KMS-11 (cell line): Measurements from ENCODE around the gene PNMT.

Experiments
- H2AFZ ChIP-seq: fragments of 200-600 bp; sonication (generic); 2 replicates; pipeline ENCODE4 v1.6.1; 2016; ENCODE audit warnings: antibody characterized with exemption, mixed run types, low read depth
- H3K27ac ChIP-seq: fragments of 200-600 bp; sonication (generic); 2 replicates; pipeline ENCODE4 v1.6.1; 2016; ENCODE audit warnings: mild to moderate bottlenecking, mixed run types
- H3K27me3 ChIP-seq: fragments of 200-600 bp; sonication (generic); 2 replicates; pipeline ENCODE4 v1.6.1; 2017; ENCODE audit warnings: mild to moderate bottlenecking, low read depth, mixed run types, moderate library complexity; ENCODE audit not compliant: insufficient read depth
- H3K36me3 ChIP-seq: fragments of 200-600 bp; sonication (generic); 2 replicates; pipeline ENCODE4 v1.6.1; 2017; ENCODE audit warnings: mild to moderate bottlenecking, mixed run types; ENCODE audit not compliant: insufficient read depth
- H3K4me1 ChIP-seq: fragments of 200-600 bp; sonication (generic); 2 replicates; pipeline ENCODE4 v1.6.1; 2016; ENCODE audit warnings: mild to moderate bottlenecking, low read depth, mixed run types; ENCODE audit not compliant: poor library complexity, severe bottlenecking
- H3K4me2 ChIP-seq: fragments of 200-600 bp; sonication (generic); 2 replicates; pipeline ENCODE4 v1.7.0; 2016; ENCODE audit warnings: mild to moderate bottlenecking, mixed run types
- H3K4me3 ChIP-seq: fragments of 200-600 bp; sonication (generic); IDR thresholded peaks from 2 replicates; pipeline ENCODE4 v1.6.1; 2017; ENCODE audit warnings: low read depth, low read length, mixed read lengths; ENCODE audit not compliant: insufficient read depth
- H3K79me2 ChIP-seq: fragments of 200-600 bp; sonication (generic); 2 replicates; pipeline ENCODE4 v1.6.1; 2016; ENCODE audit warnings: low read depth, mixed run types; ENCODE audit not compliant: insufficient read depth
- H3K9ac ChIP-seq: fragments of 200-600 bp; sonication (generic); 2 replicates; pipeline ENCODE4 v1.6.1; 2016; ENCODE audit warnings: mild to moderate bottlenecking, mixed run types
- H4K20me1 ChIP-seq: fragments of 200-600 bp; sonication (generic); 2 replicates; pipeline ENCODE4 v1.6.1; 2016; ENCODE audit warnings: mild to moderate bottlenecking, mixed run types; ENCODE audit not compliant: insufficient read depth
- CTCF ChIP-seq: fragments of 200-600 bp; sonication (generic); conservative IDR thresholded peaks from 2 replicates; pipeline ENCODE4 v1.6.1; 2017; ENCODE audit warnings: low read depth, mild to moderate bottlenecking, antibody characterized with exemption, low read length, moderate library complexity, mixed read lengths

PNMT gene

GRCh38 chr17:39636587-39636926, 31.7 kb upstream of the PNMT start:
- no peaks in the 10 kb centered on the region for H3K27me3 ChIP-seq
- peak overlapping the region; percentile 57 for H3K27ac ChIP-seq
- peak overlapping the region; percentile 80 for H2AFZ ChIP-seq
- no peaks in the 10 kb centered on the region for H3K36me3 ChIP-seq
- peak overlapping the region; percentile 79; the same call in 1 of the 2 replicates for H3K9ac ChIP-seq
- H4K20me1 ChIP-seq, result no peaks in the 10 kb centered on the region
- peak overlapping the region; percentile 2 for H3K4me3 ChIP-seq
- peak overlapping the region; percentile 100 for H3K4me2 ChIP-seq
- H3K79me2 ChIP-seq, result peaks cover 20% of the 10 kb centered on the region; the same call in 1 of the 2 replicates
- H3K4me1 ChIP-seq, result peaks cover 44% of the 10 kb centered on the region
- TF ChIP-seq CTCF, result no peak

GRCh38 chr17:39636927-39637736, 31.1 kb upstream of the PNMT start, which contains the start of gene STARD3:
Gene STARD3, plus strand, starts transcription at chr17:39637144. Its CDS starts 16,388 bp downstream, at chr17:39653532.
- H3K4me3 ChIP-seq, result peak within 1 kb of the TSS; percentile 64
- H4K20me1 ChIP-seq, result no peaks in the 10 kb centered on the region
- H3K4me2 ChIP-seq, result peak within 1 kb of the TSS; percentile 100
- no peaks in the 10 kb centered on the region for H3K27me3 ChIP-seq
- no peaks in the 10 kb centered on the region for H3K36me3 ChIP-seq
- peak within 1 kb of the TSS; percentile 57 for H3K27ac ChIP-seq
- H3K9ac ChIP-seq, result peak within 1 kb of the TSS; percentile 79
- H3K4me1 ChIP-seq, result peaks cover 44% of the 10 kb centered on the region
- H2AFZ ChIP-seq, result peak within 1 kb of the TSS; percentile 80
- peaks cover 20% of the 10 kb centered on the region; the same call in 1 of the 2 replicates for H3K79me2 ChIP-seq
- TF ChIP-seq CTCF, result no peak

GRCh38 chr17:39638317-39638716, 29.9 kb upstream of the PNMT start:
- H3K27me3 ChIP-seq, result no peaks in the 10 kb centered on the region
- H3K9ac ChIP-seq, result peak overlapping the region; percentile 79; the same call in 1 of the 2 replicates
- no peak overlapping the region for H2AFZ ChIP-seq
- H3K27ac ChIP-seq, result no peak overlapping the region; the same call in 1 of the 2 replicates
- H3K4me2 ChIP-seq, result peak overlapping the region; percentile 100; the same call in 1 of the 2 replicates
- H4K20me1 ChIP-seq, result no peaks in the 10 kb centered on the region
- H3K4me1 ChIP-seq, result peaks cover 44% of the 10 kb centered on the region
- no peak for TF ChIP-seq CTCF
- H3K79me2 ChIP-seq, result peaks cover 20% of the 10 kb centered on the region; the same call in 1 of the 2 replicates
- peak overlapping the region; percentile 64 for H3K4me3 ChIP-seq
- no peaks in the 10 kb centered on the region for H3K36me3 ChIP-seq

GRCh38 chr17:39639043-39639442, 29.2 kb upstream of the PNMT start:
- Histone ChIP-seq H2AFZ (no peak overlapping the region), H3K79me2 (peaks cover 20% of the 10 kb centered on the region; the same call in 1 of the 2 replicates), H3K27me3 (no peaks in the 10 kb centered on the region), H3K27ac (no peak overlapping the region), H3K9ac (no peak overlapping the region), H3K4me2 (no peak overlapping the region; the same call in 1 of the 2 replicates), H3K4me1 (peaks cover 44% of the 10 kb centered on the region), H4K20me1 (no peaks in the 10 kb centered on the region), H3K36me3 (no peaks in the 10 kb centered on the region), H3K4me3 (no peak overlapping the region)
- no peak for TF ChIP-seq CTCF
